K562 treated with DMSO at 1 percent for 24 hours (cell line): ENCODE results near the gene SFPQ. TPM values are rescaled to one million over a fixed set of nuclear protein-coding genes. Genes with fewer than 3 reads are reported as not detected.

Source experiments
- total RNA-seq: library from RNA; unstranded; fragments of 300-600 nt; gene quantifications from 2 replicates; pipeline ENCODE4 v1.2.3, GENCODE V29; 2022; ENCODE audit warnings: low read depth; ENCODE audit not compliant: insufficient read depth

Gene SFPQ, protein sequence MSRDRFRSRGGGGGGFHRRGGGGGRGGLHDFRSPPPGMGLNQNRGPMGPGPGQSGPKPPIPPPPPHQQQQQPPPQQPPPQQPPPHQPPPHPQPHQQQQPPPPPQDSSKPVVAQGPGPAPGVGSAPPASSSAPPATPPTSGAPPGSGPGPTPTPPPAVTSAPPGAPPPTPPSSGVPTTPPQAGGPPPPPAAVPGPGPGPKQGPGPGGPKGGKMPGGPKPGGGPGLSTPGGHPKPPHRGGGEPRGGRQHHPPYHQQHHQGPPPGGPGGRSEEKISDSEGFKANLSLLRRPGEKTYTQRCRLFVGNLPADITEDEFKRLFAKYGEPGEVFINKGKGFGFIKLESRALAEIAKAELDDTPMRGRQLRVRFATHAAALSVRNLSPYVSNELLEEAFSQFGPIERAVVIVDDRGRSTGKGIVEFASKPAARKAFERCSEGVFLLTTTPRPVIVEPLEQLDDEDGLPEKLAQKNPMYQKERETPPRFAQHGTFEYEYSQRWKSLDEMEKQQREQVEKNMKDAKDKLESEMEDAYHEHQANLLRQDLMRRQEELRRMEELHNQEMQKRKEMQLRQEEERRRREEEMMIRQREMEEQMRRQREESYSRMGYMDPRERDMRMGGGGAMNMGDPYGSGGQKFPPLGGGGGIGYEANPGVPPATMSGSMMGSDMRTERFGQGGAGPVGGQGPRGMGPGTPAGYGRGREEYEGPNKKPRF
- total RNA-seq = 272 and 295 TPM in 2 replicates

GRCh38 chr1:35192853-35193664 is at the start of gene SFPQ:
Gene SFPQ, minus strand, starts transcription at chr1:35193145. Its CDS starts 96 bp downstream, at chr1:35193049.

Other genes with a start within 250 kb of the SFPQ start
- 25.5 and 29.4 TPM in 2 replicates for gene TMEM35B, start 207.8 kb downstream of the SFPQ start, total RNA-seq
- 4.4 and 6.2 TPM in 2 replicates for gene ZMYM6, start 161.2 kb downstream of the SFPQ start, total RNA-seq
- 4.9 and 8.0 TPM in 2 replicates for gene ZMYM1, start 113.8 kb downstream of the SFPQ start, total RNA-seq
- 31.6 and 36.8 TPM in 2 replicates for gene ZMYM4, start 75.6 kb upstream of the SFPQ start, total RNA-seq